C4-2B (cell line): ENCODE measurements around the gene CEACAM19.

ENCODE experiments used
- H3K27ac ChIP-seq: fragments of 450-650 bp; 2 replicates; pipeline ENCODE4 v1.5.1; 2017
- ZFX ChIP-seq: fragments of 450-650 bp; IDR thresholded peaks from 2 replicates; pipeline ENCODE4 v1.6.1; 2017
- TF ChIP-seq, protein P1 (sequence below): fragments of 450-650 bp; conservative IDR thresholded peaks from 2 replicates; pipeline ENCODE4 v1.5.1; 2017; ENCODE audit warnings: mild to moderate bottlenecking

The CEACAM19 gene

GRCh38 chr19:44723299-44723951, 52.1 kb downstream of the CEACAM19 start:
- TF ChIP-seq, protein P1, sequence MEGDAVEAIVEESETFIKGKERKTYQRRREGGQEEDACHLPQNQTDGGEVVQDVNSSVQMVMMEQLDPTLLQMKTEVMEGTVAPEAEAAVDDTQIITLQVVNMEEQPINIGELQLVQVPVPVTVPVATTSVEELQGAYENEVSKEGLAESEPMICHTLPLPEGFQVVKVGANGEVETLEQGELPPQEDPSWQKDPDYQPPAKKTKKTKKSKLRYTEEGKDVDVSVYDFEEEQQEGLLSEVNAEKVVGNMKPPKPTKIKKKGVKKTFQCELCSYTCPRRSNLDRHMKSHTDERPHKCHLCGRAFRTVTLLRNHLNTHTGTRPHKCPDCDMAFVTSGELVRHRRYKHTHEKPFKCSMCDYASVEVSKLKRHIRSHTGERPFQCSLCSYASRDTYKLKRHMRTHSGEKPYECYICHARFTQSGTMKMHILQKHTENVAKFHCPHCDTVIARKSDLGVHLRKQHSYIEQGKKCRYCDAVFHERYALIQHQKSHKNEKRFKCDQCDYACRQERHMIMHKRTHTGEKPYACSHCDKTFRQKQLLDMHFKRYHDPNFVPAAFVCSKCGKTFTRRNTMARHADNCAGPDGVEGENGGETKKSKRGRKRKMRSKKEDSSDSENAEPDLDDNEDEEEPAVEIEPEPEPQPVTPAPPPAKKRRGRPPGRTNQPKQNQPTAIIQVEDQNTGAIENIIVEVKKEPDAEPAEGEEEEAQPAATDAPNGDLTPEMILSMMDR, result no peak
- no peak for TF ChIP-seq ZFX
- H3K27ac ChIP-seq, result no peak overlapping the region; the same call in 1 of the 2 replicates

- peak overlapping the region; percentile 10; the same call in 1 of the 2 replicates for H3K27ac ChIP-seq
- no peak for TF ChIP-seq ZFX
- TF ChIP-seq, protein P1, result peak; percentile 88
Measured at GRCh38 chr19:44723952-44724319, 52.7 kb downstream of the CEACAM19 start.

DNA sequence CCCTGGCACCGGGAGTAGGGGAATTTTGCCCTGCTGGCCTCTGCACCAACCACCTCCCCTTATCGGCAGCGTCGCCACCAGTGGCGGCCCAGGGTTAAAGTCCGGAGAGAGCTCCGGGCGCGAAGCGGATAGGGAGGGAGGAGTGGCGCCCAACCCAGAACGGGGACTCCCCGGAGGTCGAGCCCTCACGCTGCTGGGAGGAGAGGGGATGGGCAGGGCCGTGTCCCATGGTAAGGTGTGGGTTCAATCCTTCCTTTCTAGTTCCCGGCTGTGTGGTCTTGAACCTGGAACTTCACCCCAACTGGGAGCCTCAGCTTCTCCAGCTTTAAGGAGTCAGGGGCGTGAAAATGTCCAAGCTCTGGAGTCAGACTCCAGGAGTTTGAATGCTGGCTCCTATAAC, 54.0 kb downstream of the CEACAM19 start:
- TF ChIP-seq, protein P1, result no peak
- TF ChIP-seq ZFX, result no peak
- no peak overlapping the region for H3K27ac ChIP-seq

DNA sequence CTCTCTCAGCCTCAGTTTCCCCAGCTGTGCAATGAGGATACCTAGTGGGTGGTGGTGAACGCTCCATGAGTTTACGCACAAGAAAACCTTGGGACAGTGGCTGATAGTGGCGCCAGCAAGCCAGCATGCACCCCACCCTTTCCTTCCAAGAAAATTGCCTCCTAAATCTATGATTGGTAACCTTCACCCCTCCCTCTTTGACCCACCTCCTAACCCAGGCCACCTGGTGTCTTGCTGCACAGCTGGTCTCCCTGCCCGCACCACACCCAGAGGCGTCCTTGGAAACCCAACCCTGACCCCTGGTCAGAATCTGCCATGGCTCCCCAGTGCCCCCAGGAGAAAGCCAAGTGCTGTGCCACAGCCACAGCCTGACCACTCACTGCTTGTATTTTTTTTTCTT, 54.4 kb downstream of the CEACAM19 start:
- TF ChIP-seq, protein P1, result no peak
- TF ChIP-seq ZFX, result no peak
- H3K27ac ChIP-seq, result no peak overlapping the region

- no peak for TF ChIP-seq ZFX
- no peak overlapping the region for H3K27ac ChIP-seq
Measured at GRCh38 chr19:44726465-44726864, 55.2 kb downstream of the CEACAM19 start.

DNA sequence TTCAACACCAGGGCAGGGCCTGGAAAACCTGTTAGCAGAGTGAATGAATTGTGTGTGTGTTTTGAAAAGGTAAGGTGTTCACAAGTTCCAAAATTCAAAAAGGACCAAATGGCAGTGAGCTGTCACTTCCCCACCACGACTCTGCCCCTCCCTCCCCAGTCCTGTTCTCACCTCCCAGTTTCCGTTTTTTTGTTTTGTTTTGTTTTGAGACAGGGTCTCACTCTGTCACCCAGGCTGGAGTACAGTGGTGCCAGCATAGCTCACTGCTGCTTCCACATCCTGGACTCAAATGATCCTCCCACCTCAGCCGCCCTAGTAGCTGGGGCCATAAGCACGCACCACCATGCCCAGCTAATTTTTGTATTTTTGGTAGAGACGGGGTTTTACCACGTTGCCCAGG, 56.9 kb downstream of the CEACAM19 start:
- TF ChIP-seq ZFX, result no peak
- TF ChIP-seq, protein P1, result no peak
- H3K27ac ChIP-seq, result no peak overlapping the region

DNA sequence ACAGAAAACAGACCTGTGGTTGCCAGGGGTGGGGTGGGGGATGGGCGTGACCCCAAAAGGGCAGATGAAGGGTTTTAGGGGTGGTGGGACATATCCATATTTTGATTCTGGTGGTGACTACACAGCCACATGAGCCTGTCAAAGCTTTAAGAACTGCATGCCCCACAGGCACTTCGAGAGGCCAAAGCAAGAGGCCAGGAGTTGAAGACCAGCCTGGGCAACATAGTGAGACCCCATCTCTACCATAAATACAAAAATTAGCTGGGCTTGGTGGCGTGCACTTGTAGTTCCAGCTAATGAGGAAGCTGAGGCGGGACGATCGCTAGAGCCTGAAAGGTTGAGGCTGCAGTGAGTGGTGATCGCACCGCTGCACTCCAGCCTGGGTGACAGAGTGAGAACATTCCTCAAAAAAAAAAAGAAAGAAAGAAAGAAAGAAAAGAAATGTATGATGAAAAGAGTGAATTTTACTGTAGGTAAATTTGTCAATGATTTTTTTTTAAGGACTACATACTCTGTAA, 58.3 kb downstream of the CEACAM19 start:
- H3K27ac ChIP-seq, result no peak overlapping the region
- TF ChIP-seq, protein P1, result no peak
- TF ChIP-seq ZFX, result no peak

DNA sequence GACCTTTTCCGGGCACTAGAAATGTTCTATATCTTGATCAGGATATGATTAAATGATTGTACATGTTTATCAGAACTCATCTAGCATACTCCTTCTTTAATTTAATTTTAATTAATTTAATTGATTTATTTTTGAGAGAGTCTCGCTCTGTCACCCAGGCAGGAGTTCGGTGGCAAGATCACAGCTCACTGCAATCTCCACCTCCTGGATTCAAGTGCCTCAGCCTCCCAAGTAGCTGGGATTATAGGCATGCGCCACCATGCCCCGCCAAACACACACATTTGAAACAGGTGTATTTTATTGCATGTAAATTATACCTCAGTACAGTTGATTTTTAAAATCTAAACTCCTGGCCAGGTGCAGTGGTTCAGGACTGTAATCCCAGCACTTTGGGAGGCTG, 59.8 kb downstream of the CEACAM19 start:
- H3K27ac ChIP-seq, result no peak overlapping the region
- TF ChIP-seq, protein P1, result no peak
- no peak for TF ChIP-seq ZFX
